WTC11 (cell line): Measurements from ENCODE around the gene SHLD1. TPM values are rescaled to one million over a fixed set of nuclear protein-coding genes. Genes with fewer than 3 reads are reported as not detected.

Experiments used
- ATAC-seq: fragments of 200-7000 bp; cut with Tn5 transposase; 2 replicates; pipeline ENCODE4 v1.10.0; 2021; ENCODE audit warnings: mild to moderate bottlenecking, moderate library complexity
- CTCF ChIA-PET: fragments of 300-600 bp; sonication (Branson Sonifier 250); formaldehyde crosslinking; loops from one replicate; lab custom pipeline; 2021; ENCODE audit warnings: antibody characterized with exemption; lab: Charles Lee
- POLR2A ChIA-PET: fragments of 350-600 bp; sonication (Branson Sonifier 250); formaldehyde crosslinking; loops from one replicate; lab custom pipeline; 2021; ENCODE audit warnings: antibody characterized with exemption; lab: Charles Lee
- DNase-seq: peaks from one replicate; pipeline ENCODE4 v3.0.0; 2021; ENCODE audit warnings: low spot score
- H3K27ac Mint-ChIP-seq: 2 replicates; pipeline ENCODE4 v1.8.0; 2021; ENCODE audit warnings: mixed read lengths
- H3K27me3 Mint-ChIP-seq: 2 replicates; pipeline ENCODE4 v1.8.0; 2021; ENCODE audit warnings: low read depth, mild to moderate bottlenecking, moderate library complexity, mixed read lengths
- H3K36me3 Mint-ChIP-seq: 2 replicates; pipeline ENCODE4 v1.8.0; 2021; ENCODE audit warnings: mixed read lengths
- H3K4me1 Mint-ChIP-seq: 2 replicates; pipeline ENCODE4 v1.8.0; 2022; ENCODE audit warnings: mixed read lengths
- H3K4me3 Mint-ChIP-seq: 2 replicates; pipeline ENCODE4 v1.8.0; 2021; ENCODE audit warnings: mild to moderate bottlenecking, moderate library complexity, mixed read lengths
- H3K9me3 Mint-ChIP-seq: 2 replicates; pipeline ENCODE4 v1.8.0; 2021; ENCODE audit warnings: mixed read lengths
- ATF2 ChIP-seq: sonication (generic); formaldehyde crosslinking; IDR thresholded peaks from 2 replicates; pipeline ENCODE4 v1.8.1; 2022; ENCODE audit warnings: low read depth, missing genetic modification reagents, borderline replicate concordance
- ELF4 ChIP-seq: sonication (generic); formaldehyde crosslinking; IDR thresholded peaks from 2 replicates; pipeline ENCODE4 v1.8.1; 2022; ENCODE audit warnings: low read depth, mild to moderate bottlenecking, moderate library complexity, missing genetic modification reagents
- FOXJ3 ChIP-seq: sonication (generic); formaldehyde crosslinking; IDR thresholded peaks from 2 replicates; pipeline ENCODE4 v1.9.0; 2021; ENCODE audit warnings: missing genetic modification reagents, mild to moderate bottlenecking, borderline replicate concordance
- GRHL2 ChIP-seq: fragments of 250-450 bp; sonication (Bioruptor Pico); IDR thresholded peaks from 2 replicates; pipeline ENCODE4 v1.8.0; 2022; ENCODE audit warnings: mild to moderate bottlenecking, moderate library complexity; ENCODE audit not compliant: insufficient replicate concordance, severe bottlenecking
- HMGXB4 ChIP-seq: sonication (generic); formaldehyde crosslinking; IDR thresholded peaks from 2 replicates; pipeline ENCODE4 v1.8.1; 2023; ENCODE audit warnings: mild to moderate bottlenecking, moderate library complexity, missing genetic modification reagents
- IRF1 ChIP-seq: sonication (generic); formaldehyde crosslinking; IDR thresholded peaks from 2 replicates; pipeline ENCODE4 v1.8.0; 2023; ENCODE audit warnings: missing genetic modification reagents
- NFYB ChIP-seq: sonication (generic); formaldehyde crosslinking; conservative IDR thresholded peaks from 2 replicates; pipeline ENCODE4 v1.8.0; 2022; ENCODE audit warnings: low read depth, missing genetic modification reagents
- TCF7 ChIP-seq: sonication (generic); formaldehyde crosslinking; IDR thresholded peaks from 2 replicates; pipeline ENCODE4 v1.8.0; 2022; ENCODE audit warnings: mild to moderate bottlenecking, low read depth, missing genetic modification reagents, moderate library complexity
- ZNF281 ChIP-seq: sonication (generic); formaldehyde crosslinking; IDR thresholded peaks from 2 replicates; pipeline ENCODE4 v1.8.0; 2023; ENCODE audit warnings: mild to moderate bottlenecking, missing genetic modification reagents
- ZNF425 ChIP-seq: fragments of 250-450 bp; sonication (Bioruptor Pico); conservative IDR thresholded peaks from 2 replicates; pipeline ENCODE4 v1.9.0; 2021; ENCODE audit warnings: mild to moderate bottlenecking
- total RNA-seq: library from RNA; stranded (reverse); gene quantifications from 3 replicates; pipeline ENCODE4 v1.2.3, GENCODE V29; 2021
- TF ChIP-seq, protein P1 (sequence below): fragments of 250-450 bp; sonication (Bioruptor Pico); IDR thresholded peaks from 2 replicates; pipeline ENCODE4 v1.9.0; 2021; ENCODE audit warnings: mild to moderate bottlenecking
- TF ChIP-seq, protein P2 (sequence below): sonication (generic); formaldehyde crosslinking; IDR thresholded peaks from 2 replicates; pipeline ENCODE4 v1.8.1; 2023; ENCODE audit warnings: mild to moderate bottlenecking, missing genetic modification reagents, borderline replicate concordance
- TF ChIP-seq, protein P3 (sequence below): sonication (generic); formaldehyde crosslinking; IDR thresholded peaks from 2 replicates; pipeline ENCODE4 v1.8.1; 2022; ENCODE audit warnings: missing genetic modification reagents, borderline replicate concordance

The SHLD1 gene
- total RNA-seq, 1 experiment from 2014 or later: 4.1 TPM

GRCh38 chr20:5773589-5773988, 23.4 kb downstream of the SHLD1 start:
- Mint-ChIP-seq H3K27ac (no peak overlapping the region), H3K9me3 (no peaks in the 10 kb centered on the region), H3K27me3 (no peaks in the 10 kb centered on the region), H3K36me3 (no peaks in the 10 kb centered on the region), H3K4me3 (no peak overlapping the region), H3K4me1 (no peaks in the 10 kb centered on the region)
- CTCF ChIA-PET: interaction anchor here (1.2 kb wide), 1 partner anchor 216 kb away, joined by 5 read pairs; no protein-coding TSS in a partner anchor
- ATAC-seq: no peak
- POLR2A ChIA-PET: no interaction called here
- no peak for DNase-seq
- TF ChIP-seq, protein P1, sequence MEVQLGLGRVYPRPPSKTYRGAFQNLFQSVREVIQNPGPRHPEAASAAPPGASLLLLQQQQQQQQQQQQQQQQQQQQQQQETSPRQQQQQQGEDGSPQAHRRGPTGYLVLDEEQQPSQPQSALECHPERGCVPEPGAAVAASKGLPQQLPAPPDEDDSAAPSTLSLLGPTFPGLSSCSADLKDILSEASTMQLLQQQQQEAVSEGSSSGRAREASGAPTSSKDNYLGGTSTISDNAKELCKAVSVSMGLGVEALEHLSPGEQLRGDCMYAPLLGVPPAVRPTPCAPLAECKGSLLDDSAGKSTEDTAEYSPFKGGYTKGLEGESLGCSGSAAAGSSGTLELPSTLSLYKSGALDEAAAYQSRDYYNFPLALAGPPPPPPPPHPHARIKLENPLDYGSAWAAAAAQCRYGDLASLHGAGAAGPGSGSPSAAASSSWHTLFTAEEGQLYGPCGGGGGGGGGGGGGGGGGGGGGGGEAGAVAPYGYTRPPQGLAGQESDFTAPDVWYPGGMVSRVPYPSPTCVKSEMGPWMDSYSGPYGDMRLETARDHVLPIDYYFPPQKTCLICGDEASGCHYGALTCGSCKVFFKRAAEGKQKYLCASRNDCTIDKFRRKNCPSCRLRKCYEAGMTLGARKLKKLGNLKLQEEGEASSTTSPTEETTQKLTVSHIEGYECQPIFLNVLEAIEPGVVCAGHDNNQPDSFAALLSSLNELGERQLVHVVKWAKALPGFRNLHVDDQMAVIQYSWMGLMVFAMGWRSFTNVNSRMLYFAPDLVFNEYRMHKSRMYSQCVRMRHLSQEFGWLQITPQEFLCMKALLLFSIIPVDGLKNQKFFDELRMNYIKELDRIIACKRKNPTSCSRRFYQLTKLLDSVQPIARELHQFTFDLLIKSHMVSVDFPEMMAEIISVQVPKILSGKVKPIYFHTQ (CRISPR knock-in tag): no peak
- TF ChIP-seq, protein P2, sequence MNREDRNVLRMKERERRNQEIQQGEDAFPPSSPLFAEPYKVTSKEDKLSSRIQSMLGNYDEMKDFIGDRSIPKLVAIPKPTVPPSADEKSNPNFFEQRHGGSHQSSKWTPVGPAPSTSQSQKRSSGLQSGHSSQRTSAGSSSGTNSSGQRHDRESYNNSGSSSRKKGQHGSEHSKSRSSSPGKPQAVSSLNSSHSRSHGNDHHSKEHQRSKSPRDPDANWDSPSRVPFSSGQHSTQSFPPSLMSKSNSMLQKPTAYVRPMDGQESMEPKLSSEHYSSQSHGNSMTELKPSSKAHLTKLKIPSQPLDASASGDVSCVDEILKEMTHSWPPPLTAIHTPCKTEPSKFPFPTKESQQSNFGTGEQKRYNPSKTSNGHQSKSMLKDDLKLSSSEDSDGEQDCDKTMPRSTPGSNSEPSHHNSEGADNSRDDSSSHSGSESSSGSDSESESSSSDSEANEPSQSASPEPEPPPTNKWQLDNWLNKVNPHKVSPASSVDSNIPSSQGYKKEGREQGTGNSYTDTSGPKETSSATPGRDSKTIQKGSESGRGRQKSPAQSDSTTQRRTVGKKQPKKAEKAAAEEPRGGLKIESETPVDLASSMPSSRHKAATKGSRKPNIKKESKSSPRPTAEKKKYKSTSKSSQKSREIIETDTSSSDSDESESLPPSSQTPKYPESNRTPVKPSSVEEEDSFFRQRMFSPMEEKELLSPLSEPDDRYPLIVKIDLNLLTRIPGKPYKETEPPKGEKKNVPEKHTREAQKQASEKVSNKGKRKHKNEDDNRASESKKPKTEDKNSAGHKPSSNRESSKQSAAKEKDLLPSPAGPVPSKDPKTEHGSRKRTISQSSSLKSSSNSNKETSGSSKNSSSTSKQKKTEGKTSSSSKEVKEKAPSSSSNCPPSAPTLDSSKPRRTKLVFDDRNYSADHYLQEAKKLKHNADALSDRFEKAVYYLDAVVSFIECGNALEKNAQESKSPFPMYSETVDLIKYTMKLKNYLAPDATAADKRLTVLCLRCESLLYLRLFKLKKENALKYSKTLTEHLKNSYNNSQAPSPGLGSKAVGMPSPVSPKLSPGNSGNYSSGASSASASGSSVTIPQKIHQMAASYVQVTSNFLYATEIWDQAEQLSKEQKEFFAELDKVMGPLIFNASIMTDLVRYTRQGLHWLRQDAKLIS (CRISPR knock-in tag): no peak
- TF ChIP-seq ZNF281: no peak
- TF ChIP-seq NFYB (CRISPR knock-in tag): no peak
- TF ChIP-seq GRHL2 (CRISPR knock-in tag): no peak
- no peak for TF ChIP-seq ELF4
- no peak for TF ChIP-seq TCF7
- TF ChIP-seq ATF2 (CRISPR knock-in tag): no peak
- no peak for TF ChIP-seq ZNF425
- TF ChIP-seq FOXJ3 (CRISPR knock-in tag): no peak

DNA sequence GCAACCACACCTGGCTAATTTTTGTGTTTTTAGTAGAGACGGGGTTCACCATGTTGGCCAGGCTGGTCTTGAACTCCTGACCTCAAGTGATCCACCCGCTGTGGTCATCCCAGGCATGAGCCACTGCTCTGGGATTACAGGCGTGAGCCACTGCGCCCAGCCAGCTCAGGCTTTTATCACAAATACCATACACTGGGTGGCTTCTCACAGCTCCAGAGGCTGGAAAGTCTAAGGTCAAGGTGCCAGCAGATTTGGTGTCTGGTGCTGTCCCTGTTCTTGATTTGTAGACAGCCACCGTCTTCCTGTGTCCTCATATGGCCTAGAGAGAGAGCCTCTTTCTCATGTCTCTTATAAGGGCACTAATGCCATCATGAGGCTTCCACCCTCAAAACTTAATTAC, 25.9 kb downstream of the SHLD1 start:
- Mint-ChIP-seq H3K36me3 (no peaks in the 10 kb centered on the region), H3K4me3 (no peak overlapping the region), H3K9me3 (no peaks in the 10 kb centered on the region), H3K27ac (no peak overlapping the region), H3K27me3 (no peaks in the 10 kb centered on the region), H3K4me1 (no peaks in the 10 kb centered on the region)
- DNase-seq: no peak
- ChIA-PET POLR2A (no interaction called here), CTCF (no interaction called here)
- ATAC-seq: no peak
- no peak for TF ChIP-seq HMGXB4
- TF ChIP-seq, protein P3, sequence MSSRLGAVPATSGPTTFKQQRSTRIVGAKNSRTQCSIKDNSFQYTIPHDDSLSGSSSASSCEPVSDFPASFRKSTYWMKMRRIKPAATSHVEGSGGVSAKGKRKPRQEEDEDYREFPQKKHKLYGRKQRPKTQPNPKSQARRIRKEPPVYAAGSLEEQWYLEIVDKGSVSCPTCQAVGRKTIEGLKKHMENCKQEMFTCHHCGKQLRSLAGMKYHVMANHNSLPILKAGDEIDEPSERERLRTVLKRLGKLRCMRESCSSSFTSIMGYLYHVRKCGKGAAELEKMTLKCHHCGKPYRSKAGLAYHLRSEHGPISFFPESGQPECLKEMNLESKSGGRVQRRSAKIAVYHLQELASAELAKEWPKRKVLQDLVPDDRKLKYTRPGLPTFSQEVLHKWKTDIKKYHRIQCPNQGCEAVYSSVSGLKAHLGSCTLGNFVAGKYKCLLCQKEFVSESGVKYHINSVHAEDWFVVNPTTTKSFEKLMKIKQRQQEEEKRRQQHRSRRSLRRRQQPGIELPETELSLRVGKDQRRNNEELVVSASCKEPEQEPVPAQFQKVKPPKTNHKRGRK (CRISPR knock-in tag): no peak
- no peak for TF ChIP-seq IRF1 (CRISPR knock-in tag)
